ENCODE results near the gene C16orf87. TPM values are rescaled to one million over a fixed set of nuclear protein-coding genes. Genes with fewer than 3 reads are reported as not detected.

The C16orf87 gene
- total and polyA plus RNA-seq, 4 donors, result 4.1 to 12.9 (median 5.3) TPM

DNA sequence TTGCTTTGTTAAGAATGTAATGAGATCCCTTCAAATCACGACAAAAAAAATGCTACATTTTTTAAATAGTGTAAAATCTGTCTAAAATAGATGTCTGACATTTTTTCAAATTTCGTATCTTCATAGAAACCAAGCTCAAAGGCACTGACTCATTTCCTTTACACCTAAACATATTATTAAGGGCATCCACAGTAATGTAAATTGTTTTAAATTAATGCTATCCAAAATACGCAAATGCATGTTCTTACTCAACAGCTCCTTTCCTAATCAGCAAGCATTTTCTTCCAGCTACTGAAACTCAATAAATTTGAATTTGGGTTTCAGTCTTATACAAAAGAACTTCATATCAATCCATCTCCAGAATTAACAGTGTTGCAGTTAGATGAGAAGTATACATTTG is 4.3 kb downstream of the C16orf87 start:
- Histone ChIP-seq H3K4me3 (ENCODE audit: low read depth in 1 of 3, low read length in 3 of 3) (no peak overlapping the region), H3K9me3 (ENCODE audit: control insufficient read depth in 4 of 4, low read length in 3 of 4) (no peaks in the 10 kb centered on the region), H3K36me3 (ENCODE audit: control insufficient read depth in 4 of 4, insufficient read depth in 3 of 4, low read depth in 1 of 4, low read length in 3 of 4) (no peaks in the 10 kb centered on the region), H3K27ac (ENCODE audit: low read depth in 1 of 2, low read length in 2 of 2) (no peak overlapping the region), H3K27me3 (ENCODE audit: control insufficient read depth in 4 of 4, insufficient read depth in 4 of 4, low read length in 3 of 4) (no peaks in the 10 kb centered on the region), H3K4me1 (ENCODE audit: control insufficient read depth in 4 of 4, insufficient read depth in 4 of 4, low read length in 3 of 4) (peaks cover 3 to 12% (median 4%) of the 10 kb centered on the region in 4 donors), H3K9ac (ENCODE audit: low read depth in 1 of 2, low read length in 2 of 2) (peak overlapping the region in 1 of 2 donors; percentile 2)
- TF ChIP-seq SP1 (IDR thresholded peaks at IDR 0.05) (no peak), FOXA2 (IDR thresholded peaks at IDR 0.05) (no peak), TAF1 (conservative IDR thresholded peaks at IDR 0.05) (no peak), RXRA (IDR thresholded peaks at IDR 0.05) (no peak), YY1 (IDR thresholded peaks at IDR 0.05) (no peak), FOXA1 (IDR thresholded peaks at IDR 0.05) (no peak), HNF4A (conservative IDR thresholded peaks at IDR 0.05) (no peak), GABPA (IDR thresholded peaks at IDR 0.05 in 1 of 2, conservative IDR thresholded peaks at IDR 0.05 in 1 of 2) (no peak), HNF4G (IDR thresholded peaks at IDR 0.05) (no peak), JUND (IDR thresholded peaks at IDR 0.05) (no peak)
- TF ChIP-seq, protein P1, sequence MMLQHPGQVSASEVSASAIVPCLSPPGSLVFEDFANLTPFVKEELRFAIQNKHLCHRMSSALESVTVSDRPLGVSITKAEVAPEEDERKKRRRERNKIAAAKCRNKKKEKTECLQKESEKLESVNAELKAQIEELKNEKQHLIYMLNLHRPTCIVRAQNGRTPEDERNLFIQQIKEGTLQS (IDR thresholded peaks at IDR 0.05), result no peak
- TF ChIP-seq, protein P2, sequence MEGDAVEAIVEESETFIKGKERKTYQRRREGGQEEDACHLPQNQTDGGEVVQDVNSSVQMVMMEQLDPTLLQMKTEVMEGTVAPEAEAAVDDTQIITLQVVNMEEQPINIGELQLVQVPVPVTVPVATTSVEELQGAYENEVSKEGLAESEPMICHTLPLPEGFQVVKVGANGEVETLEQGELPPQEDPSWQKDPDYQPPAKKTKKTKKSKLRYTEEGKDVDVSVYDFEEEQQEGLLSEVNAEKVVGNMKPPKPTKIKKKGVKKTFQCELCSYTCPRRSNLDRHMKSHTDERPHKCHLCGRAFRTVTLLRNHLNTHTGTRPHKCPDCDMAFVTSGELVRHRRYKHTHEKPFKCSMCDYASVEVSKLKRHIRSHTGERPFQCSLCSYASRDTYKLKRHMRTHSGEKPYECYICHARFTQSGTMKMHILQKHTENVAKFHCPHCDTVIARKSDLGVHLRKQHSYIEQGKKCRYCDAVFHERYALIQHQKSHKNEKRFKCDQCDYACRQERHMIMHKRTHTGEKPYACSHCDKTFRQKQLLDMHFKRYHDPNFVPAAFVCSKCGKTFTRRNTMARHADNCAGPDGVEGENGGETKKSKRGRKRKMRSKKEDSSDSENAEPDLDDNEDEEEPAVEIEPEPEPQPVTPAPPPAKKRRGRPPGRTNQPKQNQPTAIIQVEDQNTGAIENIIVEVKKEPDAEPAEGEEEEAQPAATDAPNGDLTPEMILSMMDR (IDR thresholded peaks at IDR 0.05; ENCODE audit: low read depth, low read length, missing input control), result no peak
- TF ChIP-seq, protein P3, sequence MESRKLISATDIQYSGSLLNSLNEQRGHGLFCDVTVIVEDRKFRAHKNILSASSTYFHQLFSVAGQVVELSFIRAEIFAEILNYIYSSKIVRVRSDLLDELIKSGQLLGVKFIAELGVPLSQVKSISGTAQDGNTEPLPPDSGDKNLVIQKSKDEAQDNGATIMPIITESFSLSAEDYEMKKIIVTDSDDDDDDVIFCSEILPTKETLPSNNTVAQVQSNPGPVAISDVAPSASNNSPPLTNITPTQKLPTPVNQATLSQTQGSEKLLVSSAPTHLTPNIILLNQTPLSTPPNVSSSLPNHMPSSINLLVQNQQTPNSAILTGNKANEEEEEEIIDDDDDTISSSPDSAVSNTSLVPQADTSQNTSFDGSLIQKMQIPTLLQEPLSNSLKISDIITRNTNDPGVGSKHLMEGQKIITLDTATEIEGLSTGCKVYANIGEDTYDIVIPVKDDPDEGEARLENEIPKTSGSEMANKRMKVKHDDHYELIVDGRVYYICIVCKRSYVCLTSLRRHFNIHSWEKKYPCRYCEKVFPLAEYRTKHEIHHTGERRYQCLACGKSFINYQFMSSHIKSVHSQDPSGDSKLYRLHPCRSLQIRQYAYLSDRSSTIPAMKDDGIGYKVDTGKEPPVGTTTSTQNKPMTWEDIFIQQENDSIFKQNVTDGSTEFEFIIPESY (IDR thresholded peaks at IDR 0.05), result no peak
- WGBS, result 88% methylated on average over 3 of the region's 3 CpGs
- DNase-seq (ENCODE audit: low spot score), result no peak

DNA sequence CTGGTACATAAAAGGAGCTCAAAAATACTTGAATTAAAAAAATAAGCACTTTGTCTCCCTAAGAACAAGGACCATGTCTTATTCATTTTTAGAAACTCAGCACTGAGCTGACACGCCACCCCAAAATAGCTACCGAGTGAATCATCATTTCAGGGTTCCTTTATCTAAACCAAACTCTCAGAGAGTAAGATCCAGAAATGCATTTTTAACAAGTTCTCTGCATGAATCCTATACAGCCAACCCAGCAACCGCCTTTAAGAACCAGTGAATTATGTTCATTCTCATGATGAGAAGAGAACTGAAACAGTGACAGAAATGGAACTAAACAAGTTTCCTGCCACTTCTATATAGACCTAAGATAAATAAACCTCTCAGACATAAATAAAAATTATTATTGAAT is 8.7 kb downstream of the C16orf87 start:
- no peak for TF ChIP-seq TAF1 (conservative IDR thresholded peaks at IDR 0.05)
- TF ChIP-seq HNF4A (conservative IDR thresholded peaks at IDR 0.05), result no peak
- TF ChIP-seq, protein P1 (IDR thresholded peaks at IDR 0.05), result no peak
- no peak for TF ChIP-seq SP1 (IDR thresholded peaks at IDR 0.05)
- no peak for TF ChIP-seq JUND (IDR thresholded peaks at IDR 0.05)
- no peak for TF ChIP-seq FOXA2 (IDR thresholded peaks at IDR 0.05)
- no peak for TF ChIP-seq HNF4G (IDR thresholded peaks at IDR 0.05)
- no peak for TF ChIP-seq RAD21 (IDR thresholded peaks at IDR 0.05)
- TF ChIP-seq NR2F2 (IDR thresholded peaks at IDR 0.05), result no peak
- TF ChIP-seq, protein P2 (IDR thresholded peaks at IDR 0.05; ENCODE audit: low read depth, low read length, missing input control), result no peak
- TF ChIP-seq, protein P4, sequence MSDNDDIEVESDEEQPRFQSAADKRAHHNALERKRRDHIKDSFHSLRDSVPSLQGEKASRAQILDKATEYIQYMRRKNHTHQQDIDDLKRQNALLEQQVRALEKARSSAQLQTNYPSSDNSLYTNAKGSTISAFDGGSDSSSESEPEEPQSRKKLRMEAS (IDR thresholded peaks at IDR 0.05), result no peak
- no peak for TF ChIP-seq FOXA1 (IDR thresholded peaks at IDR 0.05)
- TF ChIP-seq YY1 (IDR thresholded peaks at IDR 0.05), result no peak
- TF ChIP-seq, protein P5, sequence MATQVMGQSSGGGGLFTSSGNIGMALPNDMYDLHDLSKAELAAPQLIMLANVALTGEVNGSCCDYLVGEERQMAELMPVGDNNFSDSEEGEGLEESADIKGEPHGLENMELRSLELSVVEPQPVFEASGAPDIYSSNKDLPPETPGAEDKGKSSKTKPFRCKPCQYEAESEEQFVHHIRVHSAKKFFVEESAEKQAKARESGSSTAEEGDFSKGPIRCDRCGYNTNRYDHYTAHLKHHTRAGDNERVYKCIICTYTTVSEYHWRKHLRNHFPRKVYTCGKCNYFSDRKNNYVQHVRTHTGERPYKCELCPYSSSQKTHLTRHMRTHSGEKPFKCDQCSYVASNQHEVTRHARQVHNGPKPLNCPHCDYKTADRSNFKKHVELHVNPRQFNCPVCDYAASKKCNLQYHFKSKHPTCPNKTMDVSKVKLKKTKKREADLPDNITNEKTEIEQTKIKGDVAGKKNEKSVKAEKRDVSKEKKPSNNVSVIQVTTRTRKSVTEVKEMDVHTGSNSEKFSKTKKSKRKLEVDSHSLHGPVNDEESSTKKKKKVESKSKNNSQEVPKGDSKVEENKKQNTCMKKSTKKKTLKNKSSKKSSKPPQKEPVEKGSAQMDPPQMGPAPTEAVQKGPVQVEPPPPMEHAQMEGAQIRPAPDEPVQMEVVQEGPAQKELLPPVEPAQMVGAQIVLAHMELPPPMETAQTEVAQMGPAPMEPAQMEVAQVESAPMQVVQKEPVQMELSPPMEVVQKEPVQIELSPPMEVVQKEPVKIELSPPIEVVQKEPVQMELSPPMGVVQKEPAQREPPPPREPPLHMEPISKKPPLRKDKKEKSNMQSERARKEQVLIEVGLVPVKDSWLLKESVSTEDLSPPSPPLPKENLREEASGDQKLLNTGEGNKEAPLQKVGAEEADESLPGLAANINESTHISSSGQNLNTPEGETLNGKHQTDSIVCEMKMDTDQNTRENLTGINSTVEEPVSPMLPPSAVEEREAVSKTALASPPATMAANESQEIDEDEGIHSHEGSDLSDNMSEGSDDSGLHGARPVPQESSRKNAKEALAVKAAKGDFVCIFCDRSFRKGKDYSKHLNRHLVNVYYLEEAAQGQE (IDR thresholded peaks at IDR 0.05), result no peak
- TF ChIP-seq, protein P3 (IDR thresholded peaks at IDR 0.05), result no peak
- peaks cover 0 to 4% (median 0%) of the 10 kb centered on the region in 4 donors for H3K4me1 ChIP-seq (ENCODE audit: control insufficient read depth in 4 of 4, insufficient read depth in 4 of 4, low read length in 3 of 4)
- H3K27me3 ChIP-seq (ENCODE audit: control insufficient read depth in 4 of 4, insufficient read depth in 4 of 4, low read length in 3 of 4), result no peaks in the 10 kb centered on the region
- WGBS, result 89% methylated on average over 3 of the region's 3 CpGs
- no peak for DNase-seq (ENCODE audit: low spot score)
- H3K36me3 ChIP-seq (ENCODE audit: control insufficient read depth in 4 of 4, insufficient read depth in 3 of 4, low read depth in 1 of 4, low read length in 3 of 4), result no peaks in the 10 kb centered on the region
- H3K9ac ChIP-seq (ENCODE audit: low read depth in 1 of 2, low read length in 2 of 2), result no peak overlapping the region
- H3K27ac ChIP-seq (ENCODE audit: low read depth in 1 of 2, low read length in 2 of 2), result no peak overlapping the region
- no peak overlapping the region for H3K4me3 ChIP-seq (ENCODE audit: low read depth in 1 of 3, low read length in 3 of 3)
- no peaks in the 10 kb centered on the region for H3K9me3 ChIP-seq (ENCODE audit: control insufficient read depth in 4 of 4, low read length in 3 of 4)
